Sigmoid colon (tissue), 3 donors: ENCODE data around the gene THSD8.

Source experiments
- POLR2A ChIP-seq, 2 donors: fragments of 450-650 bp; IDR thresholded peaks; one replicate each; pipeline ENCODE4 v1.6.1; 2016; ENCODE audit warnings: antibody characterized with exemption in 2 of 2, mild to moderate bottlenecking in 2 of 2, moderate library complexity in 2 of 2
- TF ChIP-seq, protein P1 (sequence below), 4 experiments: fragments of 450-650 bp in 3 of 4; fragments of 200-600 bp in 1 of 4; IDR thresholded peaks; one replicate each; pipeline ENCODE4 v1.5.1; 2016 to 2019; ENCODE audit warnings: antibody characterized with exemption in 4 of 4, mild to moderate bottlenecking in 3 of 4, moderate library complexity in 2 of 4

DNA sequence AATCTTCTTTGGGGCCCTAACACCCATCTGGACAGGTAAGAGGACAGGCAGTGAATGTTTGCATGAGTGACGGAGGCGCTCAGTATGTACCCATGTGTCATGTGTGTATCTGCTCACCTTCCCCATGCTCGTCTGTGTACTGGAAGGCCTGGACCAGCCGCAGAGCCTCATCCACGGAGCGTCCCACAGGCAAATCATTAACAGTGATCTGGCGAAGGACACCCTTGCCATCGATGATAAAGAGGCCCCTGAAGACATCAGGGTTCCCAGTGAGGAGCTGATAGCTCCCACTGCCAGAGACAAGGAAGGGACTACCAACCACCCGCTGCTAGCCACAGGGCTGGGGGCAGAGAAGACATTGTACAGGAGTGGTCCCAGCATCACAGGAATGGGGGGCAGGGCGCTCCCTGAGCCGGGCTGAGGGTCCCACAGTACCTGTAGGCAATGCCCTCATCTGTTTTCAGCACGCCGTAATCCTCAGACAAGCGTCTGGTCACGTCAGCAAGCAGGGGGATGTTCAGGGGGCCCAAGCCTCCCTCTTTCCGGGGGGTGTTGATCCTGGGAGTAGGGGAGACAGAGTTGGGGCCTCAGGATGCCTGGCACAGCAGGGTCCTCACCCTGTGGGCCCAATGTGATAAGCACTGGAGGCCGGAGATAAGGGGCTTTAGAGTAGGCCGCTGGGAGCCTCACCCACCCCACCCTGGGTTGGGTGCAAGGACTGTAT lies 2.0 kb upstream of the THSD8 start:
- TF ChIP-seq, protein P1, sequence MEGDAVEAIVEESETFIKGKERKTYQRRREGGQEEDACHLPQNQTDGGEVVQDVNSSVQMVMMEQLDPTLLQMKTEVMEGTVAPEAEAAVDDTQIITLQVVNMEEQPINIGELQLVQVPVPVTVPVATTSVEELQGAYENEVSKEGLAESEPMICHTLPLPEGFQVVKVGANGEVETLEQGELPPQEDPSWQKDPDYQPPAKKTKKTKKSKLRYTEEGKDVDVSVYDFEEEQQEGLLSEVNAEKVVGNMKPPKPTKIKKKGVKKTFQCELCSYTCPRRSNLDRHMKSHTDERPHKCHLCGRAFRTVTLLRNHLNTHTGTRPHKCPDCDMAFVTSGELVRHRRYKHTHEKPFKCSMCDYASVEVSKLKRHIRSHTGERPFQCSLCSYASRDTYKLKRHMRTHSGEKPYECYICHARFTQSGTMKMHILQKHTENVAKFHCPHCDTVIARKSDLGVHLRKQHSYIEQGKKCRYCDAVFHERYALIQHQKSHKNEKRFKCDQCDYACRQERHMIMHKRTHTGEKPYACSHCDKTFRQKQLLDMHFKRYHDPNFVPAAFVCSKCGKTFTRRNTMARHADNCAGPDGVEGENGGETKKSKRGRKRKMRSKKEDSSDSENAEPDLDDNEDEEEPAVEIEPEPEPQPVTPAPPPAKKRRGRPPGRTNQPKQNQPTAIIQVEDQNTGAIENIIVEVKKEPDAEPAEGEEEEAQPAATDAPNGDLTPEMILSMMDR (IDR thresholded peaks at IDR 0.05) = no peak
- TF ChIP-seq POLR2A (IDR thresholded peaks at IDR 0.05) = no peak
